Kasumi-1 (cell line): Measurements from ENCODE around the gene MAD1L1.
"Not testable (repeated sequence)": the region's sequence is repeated elsewhere in the genome, so short reads cannot be mapped to it uniquely, and the experiment has no call there.

Experiments
- DNase-seq, 2 experiments: peaks; one replicate each; lab custom pipeline; 2025; lab: John Stamatoyannopoulos, UW

MAD1L1 gene

DNA sequence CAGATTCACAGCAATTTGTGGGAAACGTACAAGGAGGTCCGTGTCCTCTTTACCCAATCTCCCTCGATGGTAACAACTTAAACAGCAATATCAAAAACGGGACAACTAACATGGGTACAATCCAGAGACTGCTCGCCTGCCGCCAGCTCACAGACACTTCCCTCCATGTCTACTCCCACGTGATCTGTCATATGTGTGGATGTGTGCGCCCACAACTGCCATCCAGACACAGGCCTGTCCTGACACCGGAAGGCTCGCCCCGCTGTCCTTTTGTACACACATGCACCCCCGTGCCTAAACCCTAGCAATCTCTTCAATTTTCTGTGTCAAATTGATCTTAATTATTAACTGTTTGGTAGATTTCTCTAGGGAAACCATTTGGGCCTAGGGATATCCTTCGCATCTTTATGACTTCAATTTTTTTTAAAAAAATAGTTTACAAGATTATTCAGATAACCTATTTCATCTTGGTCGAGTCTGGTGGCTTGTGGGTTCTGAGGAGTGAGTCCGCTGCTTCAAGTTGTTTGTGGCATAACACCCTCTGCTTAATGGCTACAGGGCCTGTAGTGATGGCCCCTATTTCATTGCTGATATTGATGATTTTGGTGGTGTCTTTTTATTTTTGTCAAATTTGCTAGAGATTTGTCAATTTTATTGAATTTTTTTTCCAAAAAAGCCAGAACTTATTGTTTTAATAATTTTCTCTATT lies 260.6 kb downstream of the MAD1L1 start:
- DNase-seq: no peak

DNA sequence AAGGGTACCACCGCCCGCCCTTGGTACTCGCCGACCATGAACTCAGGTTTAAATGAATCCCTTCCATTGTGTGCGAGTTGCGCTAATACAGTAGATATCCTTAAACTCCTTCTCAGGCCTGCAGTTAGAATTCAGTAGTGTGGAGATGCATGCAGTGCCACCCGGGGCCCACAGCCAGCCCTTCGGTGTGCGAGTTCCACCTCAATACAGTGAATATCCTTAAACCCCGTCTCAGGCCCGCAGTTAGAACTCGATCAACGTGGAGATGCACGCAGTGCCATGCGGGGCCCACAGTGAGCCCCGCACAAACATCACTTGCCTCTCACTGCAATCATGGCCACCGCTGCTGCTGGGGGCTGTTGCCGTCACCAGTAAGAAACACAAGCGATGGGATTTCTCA lies 261.9 kb downstream of the MAD1L1 start:
- no peak for DNase-seq

DNA sequence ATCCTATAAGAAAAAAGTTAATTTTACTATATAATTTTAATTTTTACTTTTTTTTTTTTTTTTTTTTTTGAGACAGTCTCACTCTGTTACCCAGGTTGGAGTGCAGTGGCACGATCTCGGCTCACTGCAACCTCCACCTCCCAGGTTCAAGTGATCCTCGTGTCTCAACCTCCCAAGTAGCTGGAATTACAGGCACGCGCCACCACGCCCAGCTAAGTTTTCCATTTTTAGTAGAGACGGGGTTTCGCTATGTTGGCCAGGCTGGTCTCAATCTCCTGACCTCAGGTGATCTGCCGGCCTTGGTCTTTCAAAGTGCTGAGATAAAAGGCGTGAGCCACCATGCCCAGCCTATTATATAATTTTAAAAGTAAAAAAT lies 262.5 kb downstream of the MAD1L1 start:
- not testable (repeated sequence) for DNase-seq

DNA sequence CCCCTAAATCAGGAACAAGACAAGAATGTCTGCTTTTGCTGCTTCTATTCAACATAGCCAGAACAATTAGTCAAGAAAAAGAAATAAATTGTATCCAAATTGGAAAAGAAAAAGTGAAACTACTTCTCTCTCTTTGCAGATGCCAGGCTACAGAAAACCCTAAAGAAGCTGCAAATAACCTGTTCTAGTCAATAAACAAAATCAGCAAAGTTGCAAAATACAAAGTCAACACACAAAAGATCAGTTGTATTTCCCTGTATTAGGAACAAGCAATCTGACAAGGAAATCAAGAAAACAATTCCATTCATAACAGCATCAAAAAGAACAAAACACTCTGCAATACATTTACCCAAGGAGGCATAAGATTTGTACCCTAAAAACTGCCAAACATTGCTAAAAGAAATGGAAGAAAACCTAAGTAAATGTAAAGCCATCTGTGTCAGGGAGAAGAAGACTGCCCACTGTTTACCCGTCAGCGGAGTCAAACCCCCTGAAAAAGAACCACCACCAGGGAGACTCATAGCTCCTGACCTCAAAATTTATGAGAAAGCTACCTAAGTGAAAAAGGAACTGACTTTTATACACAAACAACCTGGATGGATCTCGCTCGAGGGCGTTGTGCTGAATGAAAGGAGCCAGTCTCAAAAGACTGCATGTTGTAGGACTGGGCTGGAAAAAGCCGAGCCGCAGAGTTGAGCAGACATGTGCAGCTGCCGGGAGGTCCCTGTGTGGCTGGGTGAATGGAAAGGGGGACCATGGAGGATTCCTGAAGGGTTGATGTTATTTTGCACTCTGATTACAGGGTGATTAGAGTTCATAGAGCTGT lies 263.1 kb downstream of the MAD1L1 start:
- no peak for DNase-seq

DNA sequence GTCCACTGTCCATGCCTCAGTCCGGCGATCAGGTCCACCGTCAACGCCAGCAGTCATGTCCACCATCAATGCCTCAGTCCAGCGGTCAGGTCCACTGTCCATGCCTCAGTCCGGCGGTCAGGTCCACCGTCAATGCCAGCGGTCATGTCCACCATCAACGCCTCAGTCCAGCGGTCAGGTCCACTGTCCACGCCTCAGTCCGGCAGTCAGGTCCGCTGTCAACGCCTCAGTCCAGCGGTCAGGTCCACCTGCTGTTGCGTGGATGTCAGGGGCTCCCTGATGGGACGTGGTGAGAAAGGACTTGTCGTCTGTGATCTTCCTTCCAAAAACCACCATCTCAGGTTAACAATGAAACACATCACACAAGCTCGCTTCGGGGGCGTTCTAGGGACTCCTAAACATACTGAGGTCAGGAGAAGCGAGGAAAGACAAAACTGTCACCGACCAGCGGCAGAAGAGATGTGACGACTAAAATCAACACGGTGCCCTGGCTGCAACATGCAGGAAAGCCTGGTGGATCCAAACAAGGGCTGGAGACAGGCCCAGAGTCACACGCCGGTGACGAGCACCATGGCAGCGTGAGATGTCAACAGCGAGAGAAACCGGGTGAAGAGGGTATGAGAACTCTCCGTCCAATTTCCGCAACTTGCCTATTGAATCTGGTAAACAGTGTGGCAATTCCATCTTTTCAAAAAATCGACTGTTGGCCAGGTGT lies 264.2 kb downstream of the MAD1L1 start:
- DNase-seq: no peak

DNA sequence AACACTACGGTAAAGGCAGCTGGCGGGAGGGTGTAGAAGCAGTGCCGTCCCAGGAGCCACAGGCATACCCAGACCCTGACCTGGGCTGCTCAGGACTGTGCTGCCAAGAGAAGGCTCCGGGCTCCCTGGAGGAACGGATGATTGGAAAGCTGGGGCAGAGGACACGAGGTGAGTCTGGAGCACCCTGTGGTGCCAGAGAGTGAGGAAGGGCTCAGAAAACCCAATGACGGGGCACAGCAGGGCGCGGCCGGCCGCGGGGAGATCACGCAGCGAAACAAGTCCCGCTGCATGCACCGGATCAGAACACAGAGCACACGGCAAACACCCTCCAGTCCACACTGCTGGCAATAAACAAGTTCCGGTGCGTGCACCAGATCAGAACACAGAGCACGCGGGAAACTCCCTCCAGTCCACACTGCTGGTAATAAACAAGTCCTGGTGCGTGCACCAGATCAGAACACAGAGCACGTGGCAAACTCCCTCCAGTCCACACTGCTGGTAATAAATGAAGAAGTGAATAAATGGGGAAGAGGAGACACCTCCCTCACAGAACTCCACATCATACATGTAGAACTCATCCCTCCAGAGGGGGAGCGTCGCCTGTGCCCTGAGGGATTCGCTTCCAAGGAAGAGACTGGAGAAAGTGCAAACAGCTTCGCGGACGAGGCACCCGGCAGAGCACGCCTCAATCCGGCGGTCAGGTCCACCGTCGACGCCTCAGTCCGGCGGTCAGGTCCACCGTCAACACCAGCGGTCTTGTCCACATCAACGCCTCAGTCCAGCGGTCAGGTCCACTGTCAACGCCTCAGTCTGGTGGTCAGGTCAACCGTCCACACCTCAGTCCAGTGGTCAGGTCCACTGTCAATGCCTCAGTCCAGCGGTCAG lies 265.0 kb downstream of the MAD1L1 start:
- DNase-seq: no peak

DNA sequence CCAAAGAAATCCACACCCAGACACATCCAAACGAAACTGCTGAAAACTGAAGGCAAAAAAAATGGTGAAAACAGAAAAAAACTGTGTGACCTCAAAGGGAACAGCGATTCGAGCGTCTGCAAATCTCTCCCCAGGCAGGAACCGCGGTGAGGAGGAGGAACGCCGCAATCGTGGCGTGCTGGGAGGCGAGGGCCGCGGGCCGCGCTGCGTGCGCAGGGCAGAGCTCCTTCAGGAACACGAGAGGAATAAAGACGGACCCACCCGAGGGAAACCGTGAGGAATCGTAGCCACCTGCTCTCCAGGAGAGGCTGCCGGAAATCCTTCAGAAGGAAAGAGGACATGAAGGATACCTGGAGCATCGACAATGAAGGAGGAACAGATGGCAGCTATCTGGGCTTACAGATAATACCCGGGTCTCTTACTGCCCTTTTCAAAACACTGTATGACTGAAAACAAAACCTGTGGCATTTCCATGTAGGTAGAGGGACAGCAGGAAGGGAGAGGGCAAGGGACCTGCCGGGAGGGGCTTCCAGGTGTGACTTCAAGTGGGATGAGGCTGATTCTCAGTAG lies 266.0 kb downstream of the MAD1L1 start:
- no peak for DNase-seq

DNA sequence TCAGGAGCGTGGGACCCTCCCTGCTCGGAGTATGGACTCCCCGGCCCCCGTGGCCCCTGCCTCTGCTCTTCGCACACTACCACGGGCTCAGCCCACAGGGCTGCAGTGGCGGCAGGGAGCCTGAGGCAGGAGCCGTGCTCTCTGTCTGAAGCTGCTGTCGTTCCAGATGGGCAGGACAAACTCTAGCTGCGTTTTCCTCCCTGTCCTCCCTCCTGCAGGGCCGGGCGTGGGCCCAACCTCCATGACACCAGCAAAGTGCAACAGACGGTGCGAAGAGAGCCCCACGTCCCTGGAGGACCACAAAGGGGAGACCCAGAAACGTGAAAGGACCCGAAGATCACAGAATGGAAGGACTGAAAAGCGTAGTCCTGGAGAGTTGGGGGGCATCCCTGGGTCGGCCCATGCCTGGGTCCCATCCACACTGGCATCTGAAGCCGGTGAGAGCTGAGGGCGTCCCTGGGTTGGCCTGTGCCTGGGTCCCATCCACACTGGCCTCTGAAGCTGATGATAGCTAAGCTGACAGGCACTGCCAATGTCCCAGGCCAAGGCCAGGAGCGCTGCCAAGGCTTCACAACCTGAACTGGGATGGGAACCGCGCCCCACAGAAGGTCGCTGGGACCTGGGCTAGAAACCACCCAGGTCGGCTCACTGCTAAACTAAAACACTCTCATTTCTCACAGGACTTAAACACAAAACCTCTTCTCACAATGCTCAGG lies 267.0 kb downstream of the MAD1L1 start:
- DNase-seq: no peak

DNA sequence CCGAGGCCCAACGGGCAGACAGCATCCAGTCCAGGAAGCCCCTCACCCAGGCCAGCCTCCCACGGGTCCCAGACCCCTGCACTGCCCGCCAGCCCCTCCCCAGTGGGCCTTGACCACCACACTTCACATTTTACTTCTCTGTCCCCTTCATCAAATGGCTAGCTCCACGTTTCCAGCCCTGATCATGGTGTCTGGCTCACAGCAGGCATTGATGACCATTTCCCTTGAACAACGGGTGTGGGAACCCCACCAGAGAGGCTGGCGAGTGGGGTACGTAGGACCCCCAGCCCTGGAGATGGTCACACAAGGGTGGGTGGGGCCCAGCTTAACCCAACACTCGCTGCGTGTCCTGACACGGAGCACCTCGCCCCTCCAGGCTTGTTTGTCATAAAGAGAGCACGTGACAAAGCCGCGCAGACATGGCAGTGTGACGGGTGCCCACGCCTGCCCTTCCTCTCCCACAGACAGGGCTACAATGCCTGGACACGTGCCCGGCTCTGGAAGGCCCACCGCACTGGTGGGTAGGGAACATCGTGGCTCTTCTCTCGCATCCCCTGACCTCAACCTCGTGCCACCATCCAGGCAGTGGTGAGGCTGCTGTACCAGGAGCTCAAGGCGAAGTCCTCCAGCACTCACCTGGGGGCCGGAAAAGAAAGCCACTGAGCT lies 267.7 kb downstream of the MAD1L1 start:
- DNase-seq: no peak

DNA sequence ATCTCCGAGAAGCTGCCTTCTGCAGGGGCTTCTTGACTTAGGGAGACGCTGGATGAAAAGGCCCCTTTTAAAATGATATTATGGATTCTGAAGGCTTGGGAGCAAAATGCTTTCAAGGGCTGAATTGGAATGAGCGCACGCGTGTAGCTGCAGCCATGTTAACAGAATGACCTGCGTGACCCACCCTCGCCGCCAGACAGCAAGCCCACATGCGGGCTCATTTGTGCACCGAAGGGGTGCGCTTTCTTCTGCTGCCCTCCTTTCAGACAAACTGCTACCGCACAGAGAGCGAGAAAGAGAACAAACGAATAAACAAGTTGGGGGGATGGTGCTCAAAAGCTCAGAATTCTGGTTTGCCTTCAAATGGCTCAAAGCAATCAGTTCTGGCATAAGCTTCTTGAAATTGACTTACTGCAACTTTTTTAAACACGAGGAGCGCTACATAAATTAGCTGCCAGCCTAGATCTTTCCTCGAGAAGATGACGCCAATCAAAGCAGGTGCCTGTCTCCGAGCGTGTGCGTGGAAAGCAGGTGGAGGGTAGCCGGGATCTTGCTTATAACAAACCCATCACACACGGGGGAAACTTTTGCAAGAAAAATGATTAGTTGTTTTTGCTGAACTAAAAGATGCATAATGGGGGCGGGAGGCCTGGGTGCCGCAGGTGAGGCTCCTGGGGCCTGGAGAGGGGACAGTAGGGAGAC lies 268.4 kb downstream of the MAD1L1 start:
- no peak for DNase-seq

DNA sequence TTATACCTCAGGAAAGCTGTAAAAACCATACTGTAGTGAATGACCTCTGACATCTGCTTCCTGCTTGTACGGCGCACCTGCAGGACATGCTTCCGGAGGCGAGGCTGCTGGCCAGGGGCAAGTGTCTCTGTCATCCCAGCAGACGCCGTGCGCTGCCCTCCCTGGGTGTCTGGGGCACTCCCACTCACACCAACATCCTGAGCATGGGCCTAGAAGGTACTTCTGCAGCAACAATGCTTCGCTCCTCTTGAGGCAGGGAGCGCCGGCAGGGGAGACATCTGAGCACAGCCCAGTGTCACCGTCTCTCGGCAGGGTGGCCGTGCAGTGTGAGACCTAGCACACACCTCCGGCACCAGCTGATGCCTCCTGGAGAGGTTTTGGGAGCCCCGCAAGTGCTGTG lies 269.2 kb downstream of the MAD1L1 start:
- no peak for DNase-seq

DNA sequence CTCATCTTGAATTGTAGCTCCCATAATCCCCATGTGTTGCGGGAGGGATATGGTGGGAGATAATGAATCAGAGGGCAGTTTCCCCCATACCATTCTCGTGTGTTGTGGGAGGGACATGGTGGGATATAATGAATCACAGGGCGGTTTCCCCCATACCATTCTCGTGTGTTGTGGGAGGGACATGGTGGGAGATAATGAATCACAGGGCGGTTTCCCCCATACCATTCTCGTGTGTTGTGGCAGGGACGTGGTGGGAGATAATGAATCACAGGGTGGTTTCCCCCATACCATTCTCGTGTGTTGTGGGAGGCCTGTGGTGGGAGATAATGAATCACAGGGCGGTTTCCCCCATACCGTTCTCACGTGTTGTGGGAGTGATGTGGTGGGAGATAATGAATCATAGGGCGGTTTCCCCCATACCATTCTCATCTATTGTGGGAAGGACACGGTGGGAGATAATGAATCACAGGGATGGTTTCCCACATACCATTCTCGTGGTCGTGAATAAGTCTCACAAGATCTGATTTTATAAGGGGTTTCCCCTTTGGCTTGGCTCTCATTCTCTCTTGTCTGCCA lies 271.0 kb downstream of the MAD1L1 start:
- no peak for DNase-seq

DNA sequence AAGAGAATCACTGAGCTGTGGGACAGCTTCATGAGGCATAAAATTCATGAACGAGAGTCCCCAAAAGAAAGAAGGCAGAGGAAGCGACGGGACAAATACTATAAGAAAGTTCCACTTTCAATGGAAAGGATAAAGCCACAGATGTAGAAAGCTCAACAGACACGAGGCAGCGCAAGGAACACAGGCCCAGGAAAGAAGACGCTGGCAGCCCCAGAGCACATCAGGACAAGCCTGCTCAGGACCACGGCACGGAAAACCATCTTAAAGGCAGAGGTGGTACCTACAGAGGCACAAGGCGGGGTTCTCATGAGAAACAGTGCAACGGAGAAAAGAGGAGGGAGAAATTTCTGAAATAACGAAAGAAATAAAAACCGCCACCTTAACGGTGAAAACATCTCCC lies 273.4 kb downstream of the MAD1L1 start:
- no peak for DNase-seq

DNA sequence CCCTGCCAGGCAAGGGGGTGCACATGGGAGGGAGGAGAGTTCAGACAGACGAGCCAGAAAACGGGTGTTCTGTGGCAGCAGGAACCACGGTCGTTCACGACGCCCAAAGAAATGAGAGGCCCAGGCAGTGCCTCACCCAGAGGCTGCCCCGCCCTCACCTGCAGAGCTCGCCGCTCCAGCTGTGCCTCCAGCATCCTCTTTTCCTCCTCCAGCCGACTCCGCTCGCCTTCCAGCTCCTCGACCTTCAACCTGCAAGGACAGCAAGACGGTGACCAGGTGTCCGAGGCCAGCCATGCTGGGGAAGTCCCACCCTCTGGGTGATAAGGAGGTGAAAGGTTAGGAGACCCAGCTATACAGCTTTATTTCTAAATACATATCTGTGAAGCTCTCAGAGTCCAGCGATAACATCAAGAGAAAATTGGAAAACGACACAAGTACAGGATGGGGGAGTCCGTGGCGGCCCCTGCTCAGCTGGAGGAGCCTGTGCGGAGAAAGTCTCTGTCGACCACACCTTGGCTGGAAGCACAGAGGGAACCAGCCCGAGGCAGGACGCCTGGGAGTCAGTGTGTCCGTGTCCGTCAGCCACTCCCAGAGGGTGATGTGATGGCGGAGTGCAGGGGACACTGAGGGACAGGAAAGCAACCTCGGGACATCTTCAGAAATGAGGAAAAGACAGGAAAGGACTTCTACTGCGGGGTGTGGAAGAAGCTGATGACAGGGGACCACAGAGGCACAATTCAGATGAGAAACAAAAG lies 275.1 kb downstream of the MAD1L1 start:
- DNase-seq: no peak

DNA sequence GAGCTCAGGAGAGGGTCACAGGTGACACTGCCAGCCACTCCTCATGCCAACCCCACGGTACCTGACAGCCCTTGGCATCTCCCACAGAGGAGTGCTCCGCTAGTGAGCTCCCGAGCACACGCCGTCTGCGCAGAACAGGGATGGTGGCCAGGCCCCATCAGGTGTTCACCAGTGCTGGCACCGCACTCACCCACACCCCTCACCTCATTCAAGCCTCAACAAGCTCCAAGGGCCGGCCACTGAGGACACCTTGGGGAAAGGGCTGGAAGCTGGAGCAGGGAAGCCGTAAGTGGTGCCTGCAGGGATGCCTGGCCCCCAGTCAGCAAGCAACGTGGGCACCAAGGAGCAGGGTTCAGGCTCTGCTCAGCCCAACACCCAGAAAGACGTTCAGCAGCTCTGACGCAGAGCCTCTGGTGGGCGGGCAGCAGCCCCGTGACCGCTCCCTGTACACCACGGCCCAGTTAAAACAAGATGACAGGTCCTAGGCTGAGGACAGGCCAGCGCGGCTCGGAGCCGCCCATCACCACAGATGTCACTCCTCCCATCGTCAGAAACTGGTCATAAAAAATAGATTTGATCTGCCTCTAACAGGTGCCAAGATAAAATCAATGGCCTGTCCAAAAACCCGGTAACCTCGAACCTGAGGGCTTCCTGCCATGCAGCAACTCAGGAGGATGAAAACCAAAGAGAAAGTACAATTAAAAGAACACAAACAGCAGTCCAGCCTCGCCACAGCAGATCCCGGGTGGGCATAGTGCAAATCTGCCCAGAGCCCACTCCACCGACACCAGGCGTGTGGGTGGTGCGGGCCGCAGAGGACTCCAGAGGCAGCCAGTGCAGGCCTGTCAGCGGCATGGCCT lies 275.9 kb downstream of the MAD1L1 start:
- DNase-seq: no peak

DNA sequence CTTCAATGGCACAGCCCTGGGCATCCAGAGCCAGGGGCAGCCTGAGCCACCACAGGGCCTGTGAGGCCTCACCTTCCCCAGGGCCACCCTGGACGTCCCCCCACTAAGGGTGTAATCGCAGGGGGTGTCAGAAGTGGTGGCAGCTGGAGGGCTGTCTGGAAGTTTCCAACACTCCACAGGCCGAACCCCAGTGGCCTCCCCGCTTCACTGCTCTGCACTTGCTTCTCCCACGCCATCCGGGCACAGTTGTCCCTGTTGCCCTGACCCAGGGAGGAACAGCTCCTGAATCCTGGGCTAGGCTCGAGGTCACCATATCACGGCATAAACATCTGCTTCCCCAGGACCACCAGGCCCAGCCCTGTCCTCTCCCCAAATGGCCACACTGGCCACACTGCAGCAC lies 276.6 kb downstream of the MAD1L1 start:
- DNase-seq: no peak

DNA sequence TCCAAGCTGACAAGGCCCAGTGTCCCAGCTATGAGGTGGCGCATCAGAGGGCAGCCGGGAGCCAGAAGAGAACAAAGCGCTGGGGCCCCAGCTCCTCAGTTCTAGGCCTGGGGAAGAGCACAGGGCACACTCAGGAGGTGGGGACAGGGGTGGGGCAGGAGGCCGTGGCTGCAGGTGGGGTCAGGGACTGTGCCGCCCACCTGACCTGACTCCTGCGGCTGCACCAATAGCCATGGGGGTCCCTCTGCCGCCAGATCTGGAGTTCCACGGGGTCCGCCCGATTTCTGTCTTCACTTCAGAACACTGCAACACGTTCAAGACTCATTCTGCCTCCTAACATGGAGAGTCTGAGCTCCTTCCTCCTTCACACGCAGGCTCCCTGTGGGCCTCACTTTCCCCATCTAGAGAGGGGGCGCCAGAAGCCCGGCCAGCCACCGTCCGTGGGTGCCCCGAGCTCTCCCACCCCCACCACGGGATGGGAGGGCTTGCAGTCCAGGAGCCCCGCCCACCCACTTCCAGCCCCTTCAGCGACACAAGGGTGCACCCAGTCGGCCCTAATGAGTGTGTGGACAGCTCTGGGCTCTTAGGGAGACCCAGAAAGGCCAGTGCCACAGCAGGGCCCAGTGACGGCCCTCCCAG lies 278.3 kb downstream of the MAD1L1 start:
- no peak for DNase-seq
